B cell (primary cell): ENCODE data around the gene RAP1GAP2. TPM values are rescaled to one million over a fixed set of nuclear protein-coding genes. Genes with fewer than 3 reads are reported as not detected.

Experiments
- ATAC-seq: fragments of 200-7000 bp; cut with Tn5 transposase; one replicate; pipeline ENCODE4 v1.10.0; 2021; ENCODE audit warnings: low read depth, mild to moderate bottlenecking, moderate number of reproducible peaks, moderate library complexity
- CTCF ChIA-PET: fragments of 350-600 bp; sonication (Branson Sonifier 250); formaldehyde crosslinking; loops from one replicate; lab custom pipeline; 2021; ENCODE audit warnings: antibody characterized with exemption, inconsistent platforms; lab: Charles Lee
- POLR2A ChIA-PET: fragments of 350-600 bp; sonication (Branson Sonifier 250); formaldehyde crosslinking; loops from one replicate; lab custom pipeline; 2021; ENCODE audit warnings: antibody characterized with exemption; lab: Charles Lee
- DNase-seq: peaks from one replicate; pipeline ENCODE4 v3.0.0; 2013
- H2AFZ ChIP-seq: 2 replicates; pipeline ENCODE4 v1.6.1; 2012; ENCODE audit warnings: mild to moderate bottlenecking, low read depth, low read length; ENCODE audit not compliant: insufficient read depth, poor library complexity, severe bottlenecking
- H3K27ac ChIP-seq, 2 donors: 1 replicate in 1 of 2; 2 replicates in 1 of 2; pipeline ENCODE4 v1.5.1; 2012 to 2013; ENCODE audit warnings: low read length in 2 of 2, mild to moderate bottlenecking in 2 of 2, moderate library complexity in 1 of 2
- H3K27me3 ChIP-seq, 4 experiments: fragments of 200-600 bp in 1 of 4; sonication (generic) in 1 of 4; replicated peaks in 1 of 4; 1 replicate in 2 of 4; 2 replicates in 2 of 4; pipeline versions ENCODE4 v1.6.1 to v1.7.0; 2013 to 2016; ENCODE audit warnings: low read length in 3 of 4, mild to moderate bottlenecking in 2 of 4, mixed read lengths in 1 of 4, moderate library complexity in 1 of 4; ENCODE audit not compliant: insufficient read depth in 4 of 4, control insufficient read depth in 3 of 4; ENCODE audit errors: control extremely low read depth in 1 of 4
- H3K36me3 ChIP-seq, 2 experiments: replicated peaks in 1 of 2; 1 replicate in 1 of 2; 2 replicates in 1 of 2; pipeline versions ENCODE4 v1.6.1 to v1.7.1; 2013; ENCODE audit warnings: low read length in 1 of 2; ENCODE audit not compliant: insufficient read depth in 2 of 2, control insufficient read depth in 1 of 2; ENCODE audit errors: control extremely low read depth in 1 of 2, extremely low read depth in 1 of 2
- H3K4me1 ChIP-seq, 2 donors: fragments of 200-600 bp in 1 of 2; sonication (generic) in 1 of 2; 1 replicate in 1 of 2; 2 replicates in 1 of 2; pipeline versions ENCODE4 v1.5.1 to v1.6.1; 2013 to 2017; ENCODE audit warnings: low read length in 2 of 2; ENCODE audit not compliant: control insufficient read depth in 2 of 2, insufficient read depth in 2 of 2
- H3K4me2 ChIP-seq: replicated peaks from 2 replicates; pipeline ENCODE3; 2012; ENCODE audit warnings: mild to moderate bottlenecking, low read depth, low read length; ENCODE audit not compliant: poor library complexity, severe bottlenecking
- H3K4me3 ChIP-seq, 5 experiments: fragments of 200-600 bp in 1 of 5; sonication (generic) in 1 of 5; 1 replicate in 3 of 5; 2 replicates in 2 of 5; pipeline versions ENCODE4 v1.5.1 to v1.7.0; 2011 to 2016; ENCODE audit warnings: low read length in 4 of 5, mild to moderate bottlenecking in 4 of 5, low read depth in 2 of 5, control low read depth in 1 of 5, moderate library complexity in 1 of 5; ENCODE audit not compliant: insufficient read depth in 1 of 5; ENCODE audit errors: control extremely low read depth in 1 of 5, extremely low read depth in 1 of 5
- H3K79me2 ChIP-seq: fragments of 200-600 bp; sonication (generic); one replicate; pipeline ENCODE4 v1.6.0; 2016; ENCODE audit warnings: low read length; ENCODE audit not compliant: control insufficient read depth, insufficient read depth
- H3K9ac ChIP-seq: fragments of 200-600 bp; sonication (generic); 2 replicates; pipeline ENCODE4 v1.6.1; 2017; ENCODE audit warnings: mild to moderate bottlenecking, low read length, moderate library complexity
- H3K9me3 ChIP-seq, 3 donors: one replicate each; pipeline versions ENCODE4 v1.6.1 to v1.7.1; 2013; ENCODE audit warnings: low read length in 2 of 3; ENCODE audit not compliant: control insufficient read depth in 2 of 3, insufficient read depth in 1 of 3; ENCODE audit errors: control extremely low read depth in 1 of 3
- H4K20me1 ChIP-seq: 2 replicates; pipeline ENCODE4 v1.6.0; 2012; ENCODE audit warnings: mild to moderate bottlenecking, low read length; ENCODE audit not compliant: insufficient read depth, control insufficient read depth, poor library complexity, severe bottlenecking
- H3K27ac Mint-ChIP-seq: one replicate; pipeline ENCODE4 v1.8.0; 2021; ENCODE audit warnings: mixed read lengths
- H3K27me3 Mint-ChIP-seq: one replicate; pipeline ENCODE4 v1.8.0; 2021; ENCODE audit warnings: mixed read lengths
- H3K4me1 Mint-ChIP-seq: one replicate; pipeline ENCODE4 v1.8.0; 2021; ENCODE audit warnings: mixed read lengths
- H3K4me3 Mint-ChIP-seq: one replicate; pipeline ENCODE4 v1.8.0; 2021; ENCODE audit warnings: mixed read lengths
- H3K9me3 Mint-ChIP-seq: one replicate; pipeline ENCODE4 v1.8.0; 2022; ENCODE audit warnings: mixed read lengths; ENCODE audit not compliant: insufficient read depth
- CTCF ChIP-seq: fragments of 200-600 bp; IDR thresholded peaks from one replicate; pipeline ENCODE4 v1.8.0; 2022; ENCODE audit warnings: antibody characterized with exemption, mild to moderate bottlenecking
- EZH2 ChIP-seq: IDR thresholded peaks from 2 replicates; pipeline ENCODE4 v1.6.1; 2012; ENCODE audit warnings: borderline replicate concordance, low read depth, mild to moderate bottlenecking, moderate library complexity, low read length; ENCODE audit not compliant: insufficient read depth, poor library complexity, severe bottlenecking
- WGBS: methylation state at CpG from one replicate; pipeline ENCODE4 v1.1.5; 2013; ENCODE audit warnings: missing lambda C conversion rate; ENCODE audit not compliant: insufficient coverage; 5-methylcytosine and 5-hydroxymethylcytosine counted together
- intact Hi-C: fragments of 100-400 bp; cut with micrococcal nuclease; formaldehyde crosslinking; loops from one replicate; pipeline ENCODE4 v1.10.0; 2022
- polyA plus RNA-seq: library from polyadenylated mRNA; depleted of rRNA; stranded (reverse); fragments of >200 nt; gene quantifications from 2 replicates; pipeline ENCODE4 v1.2.3, GENCODE V29; 2012
- total RNA-seq, 2 donors: library from RNA; stranded (reverse); fragments of 120-200 nt in 1 of 2; gene quantifications; 1 replicate in 1 of 2; 2 replicates in 1 of 2; pipeline versions ENCODE4 v1.2.3 to v1.2.4, GENCODE V29; 2013 to 2022

RAP1GAP2 gene
- total and polyA plus RNA-seq, 2 donors (not counting 1 experiment from before 2014, with no cell fraction given) = 14.9 to 16.4 TPM

DNA sequence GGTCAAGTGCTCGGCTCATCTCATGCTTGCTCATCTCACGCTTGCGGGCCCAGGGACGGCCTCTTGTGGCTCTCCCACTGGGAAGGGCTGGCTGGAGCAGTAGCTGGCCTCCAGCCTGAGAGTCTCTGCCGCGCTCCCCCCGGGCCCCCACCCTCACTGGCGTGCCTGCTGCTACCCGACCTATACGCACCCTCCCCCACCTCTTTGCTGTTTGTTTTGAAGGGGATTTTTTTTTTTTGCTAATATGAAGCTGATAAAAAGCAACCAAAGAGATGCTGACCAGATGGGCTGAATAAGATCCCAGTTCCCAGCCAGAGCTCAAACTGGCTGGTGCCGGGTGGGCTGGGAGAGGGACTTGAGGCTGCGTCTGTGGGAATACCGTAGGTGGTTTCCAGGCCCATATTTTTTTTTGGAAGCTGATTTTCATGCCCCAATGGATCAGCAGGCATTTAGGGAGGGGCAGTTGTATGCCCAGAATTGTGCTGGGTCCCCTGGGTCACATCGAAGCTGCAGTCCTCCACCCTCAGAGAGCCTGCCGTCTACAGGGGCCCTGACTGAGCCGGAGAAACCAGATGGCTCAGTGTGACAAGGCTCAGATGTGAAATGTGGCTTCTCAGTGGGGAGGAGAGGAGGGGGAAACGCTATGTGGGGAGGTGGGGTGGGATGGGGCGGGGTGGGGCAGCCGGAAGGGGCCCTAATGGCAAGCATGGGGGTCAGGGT, 115.0 kb downstream of the RAP1GAP2 start:
- Histone ChIP-seq H3K27ac (no peak overlapping the region), H3K36me3 (peaks cover 0 to 15% of the 10 kb centered on the region in 2 experiments), H3K4me3 (no peak overlapping the region), H3K4me1 (peaks cover 0 to 4% of the 10 kb centered on the region in 2 donors), H2AFZ (no peak overlapping the region), H4K20me1 (peaks cover 14% of the 10 kb centered on the region), H3K9me3 (peaks cover 0 to 13% (median 0%) of the 10 kb centered on the region in 3 donors), H3K79me2 (no peaks in the 10 kb centered on the region), H3K9ac (no peak overlapping the region), H3K4me2 (no peak overlapping the region), H3K27me3 (no peaks in the 10 kb centered on the region)
- Mint-ChIP-seq H3K4me1 (peaks cover 11% of the 10 kb centered on the region), H3K27ac (no peak overlapping the region), H3K27me3 (no peaks in the 10 kb centered on the region), H3K9me3 (peaks cover 4% of the 10 kb centered on the region), H3K4me3 (no peak overlapping the region)
- no peak for DNase-seq
- intact Hi-C loops = no loop called here
- TF ChIP-seq EZH2 (no peak), CTCF (no peak)
- CTCF ChIA-PET = interaction anchor here (0.6 kb wide), 1 partner anchor 48 kb away, joined by 3 read pairs; no protein-coding TSS in a partner anchor
- no peak for ATAC-seq
- 87% methylated on average over 12 of the region's 19 CpGs for WGBS
- POLR2A ChIA-PET = no interaction called here

DNA sequence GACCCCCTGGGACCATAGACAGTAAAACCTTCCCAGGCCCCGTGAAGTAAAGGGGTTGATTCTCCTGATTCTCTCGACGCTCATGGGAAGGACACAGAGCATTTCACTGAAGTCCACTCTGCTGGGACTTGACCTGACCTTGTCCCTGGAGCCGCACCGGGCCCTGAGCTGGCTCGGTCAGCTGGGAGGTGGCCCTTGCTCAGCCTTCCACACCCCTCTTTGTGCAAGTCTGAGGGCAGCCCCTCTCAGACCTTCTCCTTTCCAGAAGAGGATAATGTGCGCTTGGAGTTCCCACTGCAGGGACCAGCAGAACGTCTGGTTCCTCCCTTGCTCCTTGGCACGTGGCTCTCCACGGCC, 115.5 kb downstream of the RAP1GAP2 start:
- H3K27ac ChIP-seq = no peak overlapping the region
- ATAC-seq = no peak
- no peak overlapping the region for H3K4me2 ChIP-seq
- Mint-ChIP-seq H3K9me3 (peaks cover 3% of the 10 kb centered on the region), H3K27me3 (no peaks in the 10 kb centered on the region), H3K27ac (no peak overlapping the region), H3K4me1 (peaks cover 11% of the 10 kb centered on the region), H3K4me3 (no peak overlapping the region)
- CTCF ChIA-PET = interaction anchor here (0.6 kb wide), 1 partner anchor 49 kb away, joined by 3 read pairs; no protein-coding TSS in a partner anchor
- peaks cover 14% of the 10 kb centered on the region for H4K20me1 ChIP-seq
- DNase-seq = no peak
- H3K9ac ChIP-seq = no peak overlapping the region
- TF ChIP-seq CTCF = no peak
- no peak overlapping the region for H2AFZ ChIP-seq
- 97% methylated on average over 6 of the region's 10 CpGs for WGBS
- intact Hi-C loops = no loop called here
- no peak overlapping the region for H3K4me3 ChIP-seq
- POLR2A ChIA-PET = no interaction called here
- no peaks in the 10 kb centered on the region for H3K79me2 ChIP-seq
- no peaks in the 10 kb centered on the region for H3K27me3 ChIP-seq
- peaks cover 0 to 4% of the 10 kb centered on the region in 2 donors for H3K4me1 ChIP-seq
- peaks cover 0 to 9% (median 0%) of the 10 kb centered on the region in 3 donors for H3K9me3 ChIP-seq
- peaks cover 0 to 17% of the 10 kb centered on the region in 2 experiments for H3K36me3 ChIP-seq
